WTC11 (cell line): Measurements from ENCODE around the gene CMPK2.

ENCODE experiments used
- ATF3 ChIP-seq: sonication (generic); formaldehyde crosslinking; conservative IDR thresholded peaks from 2 replicates; pipeline ENCODE4 v1.8.1; 2022; ENCODE audit warnings: mild to moderate bottlenecking, missing genetic modification reagents
- CTCF ChIP-seq: fragments of 200-600 bp; IDR thresholded peaks from 2 replicates; pipeline ENCODE4 v1.8.0; 2022; ENCODE audit warnings: antibody characterized with exemption
- MAX ChIP-seq: sonication (generic); formaldehyde crosslinking; IDR thresholded peaks from 2 replicates; pipeline ENCODE4 v1.8.0; 2022; ENCODE audit warnings: mild to moderate bottlenecking, missing genetic modification reagents
- STAT6 ChIP-seq: sonication (generic); formaldehyde crosslinking; conservative IDR thresholded peaks from 2 replicates; pipeline ENCODE4 v1.8.1; 2023; ENCODE audit warnings: mild to moderate bottlenecking, low read depth, missing genetic modification reagents, moderate library complexity
- USF2 ChIP-seq: sonication (generic); formaldehyde crosslinking; IDR thresholded peaks from 2 replicates; pipeline ENCODE4 v1.8.1; 2023; ENCODE audit warnings: mild to moderate bottlenecking, missing genetic modification reagents, moderate library complexity
- TF ChIP-seq, protein P1 (sequence below): sonication (generic); formaldehyde crosslinking; IDR thresholded peaks from 2 replicates; pipeline ENCODE4 v1.8.1; 2023; ENCODE audit warnings: mild to moderate bottlenecking, missing genetic modification reagents

- TF ChIP-seq ATF3 (CRISPR knock-in tag) (no peak), MAX (CRISPR knock-in tag) (no peak), USF2 (CRISPR knock-in tag) (no peak), CTCF (no peak), STAT6 (no peak)
- TF ChIP-seq, protein P1, sequence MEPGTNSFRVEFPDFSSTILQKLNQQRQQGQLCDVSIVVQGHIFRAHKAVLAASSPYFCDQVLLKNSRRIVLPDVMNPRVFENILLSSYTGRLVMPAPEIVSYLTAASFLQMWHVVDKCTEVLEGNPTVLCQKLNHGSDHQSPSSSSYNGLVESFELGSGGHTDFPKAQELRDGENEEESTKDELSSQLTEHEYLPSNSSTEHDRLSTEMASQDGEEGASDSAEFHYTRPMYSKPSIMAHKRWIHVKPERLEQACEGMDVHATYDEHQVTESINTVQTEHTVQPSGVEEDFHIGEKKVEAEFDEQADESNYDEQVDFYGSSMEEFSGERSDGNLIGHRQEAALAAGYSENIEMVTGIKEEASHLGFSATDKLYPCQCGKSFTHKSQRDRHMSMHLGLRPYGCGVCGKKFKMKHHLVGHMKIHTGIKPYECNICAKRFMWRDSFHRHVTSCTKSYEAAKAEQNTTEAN (CRISPR knock-in tag), result no peak
These were observed 15.3 kb upstream of the CMPK2 start for GRCh38 chr2:6881046-6881445.
